NCI-H1105 treated with DMSO at 0.1 percent for 48 hours (cell line): Measurements from ENCODE around the gene TAS1R3.

Experiments used
- DNase-seq: peaks from one replicate; lab custom pipeline; 2025; lab: John Stamatoyannopoulos, UW

TAS1R3 gene

DNA sequence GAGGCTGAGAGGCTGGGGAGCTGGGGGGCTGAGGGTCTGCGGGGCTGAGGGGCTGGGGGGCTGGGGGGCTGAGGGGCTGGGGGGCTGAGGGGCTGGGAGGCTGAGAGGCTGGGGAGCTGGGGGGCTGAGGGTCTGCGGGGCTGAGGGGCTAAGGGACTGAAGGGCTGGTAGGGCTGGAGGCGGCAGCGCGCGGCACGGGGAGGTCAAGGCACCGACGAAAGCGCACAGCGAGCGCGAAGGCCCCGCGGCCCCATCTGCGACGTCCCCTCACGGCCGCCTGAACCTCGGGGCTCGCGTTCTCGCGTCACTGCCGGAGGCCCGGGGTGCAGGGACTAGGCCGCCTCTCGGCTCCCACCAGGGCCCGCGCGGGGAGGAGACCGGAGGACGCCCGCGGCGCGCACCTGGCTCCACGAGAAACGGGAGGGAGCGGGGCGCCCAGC lies 7.0 kb upstream of the TAS1R3 start:
- no peak for DNase-seq

DNA sequence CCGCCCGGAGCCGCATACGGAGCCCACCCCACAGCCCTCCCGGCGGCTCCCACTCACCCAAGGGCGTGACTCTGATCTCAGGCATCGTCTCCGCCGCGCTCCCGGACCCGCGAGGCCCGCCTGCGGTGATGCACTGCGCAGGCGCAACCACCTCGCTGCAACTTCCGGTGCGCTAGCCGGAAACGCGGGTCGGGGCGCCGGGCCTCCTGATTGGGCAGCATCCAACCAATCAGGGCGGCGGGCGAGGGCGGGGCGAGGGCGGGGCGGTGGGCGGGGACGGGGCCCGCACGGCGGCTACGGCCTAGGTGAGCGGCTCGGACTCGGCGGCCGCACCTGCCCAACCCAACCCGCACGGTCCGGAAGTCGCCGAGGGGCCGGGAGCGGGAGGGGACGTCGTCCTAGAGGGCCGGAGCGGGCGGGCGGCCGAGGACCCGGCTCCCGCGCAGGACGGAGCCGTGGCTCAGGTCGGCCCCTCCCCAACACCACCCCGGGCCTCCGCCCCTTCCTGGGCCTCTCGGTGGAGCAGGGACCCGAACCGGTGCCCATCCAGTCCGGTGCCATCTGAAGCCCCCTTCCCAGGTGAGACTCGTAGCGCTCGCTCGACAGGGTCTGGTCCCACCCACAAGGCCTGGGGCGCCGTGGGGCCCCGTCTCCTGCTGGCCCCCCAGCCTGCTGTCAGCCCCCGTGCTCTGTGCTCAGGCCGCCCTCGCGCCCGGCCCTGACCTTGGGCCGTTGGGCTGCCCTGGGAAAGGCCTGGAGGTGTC lies 6.4 kb upstream of the TAS1R3 start, which contains the start of the genes CPTP and INTS11:
TSS of gene CPTP (plus strand) at position 279 of the 764 bp plus-strand sequence. CDS start 2,109 bp downstream, outside the sequence.
TSS of gene INTS11 (minus strand) at position 137 of the 764 bp plus-strand sequence. CDS start at position 85, 52 bp downstream.
- DNase-seq = peak; percentile 89

GRCh38 chr1:1325288-1326074 lies 5.6 kb upstream of the TAS1R3 start:
- no peak for DNase-seq

- no peak for DNase-seq
Observed at GRCh38 chr1:1326075-1326605, 4.9 kb upstream of the TAS1R3 start.

DNA sequence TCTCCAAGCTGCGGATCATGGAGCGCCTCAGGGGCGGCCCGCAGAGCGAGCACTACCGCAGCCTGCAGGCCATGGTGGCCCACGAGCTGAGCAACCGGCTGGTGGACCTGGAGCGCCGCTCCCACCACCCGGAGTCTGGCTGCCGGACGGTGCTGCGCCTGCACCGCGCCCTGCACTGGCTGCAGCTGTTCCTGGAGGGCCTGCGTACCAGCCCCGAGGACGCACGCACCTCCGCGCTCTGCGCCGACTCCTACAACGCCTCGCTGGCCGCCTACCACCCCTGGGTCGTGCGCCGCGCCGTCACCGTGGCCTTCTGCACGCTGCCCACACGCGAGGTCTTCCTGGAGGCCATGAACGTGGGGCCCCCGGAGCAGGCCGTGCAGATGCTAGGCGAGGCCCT lies 3.8 kb upstream of the TAS1R3 start:
- no peak for DNase-seq

DNA sequence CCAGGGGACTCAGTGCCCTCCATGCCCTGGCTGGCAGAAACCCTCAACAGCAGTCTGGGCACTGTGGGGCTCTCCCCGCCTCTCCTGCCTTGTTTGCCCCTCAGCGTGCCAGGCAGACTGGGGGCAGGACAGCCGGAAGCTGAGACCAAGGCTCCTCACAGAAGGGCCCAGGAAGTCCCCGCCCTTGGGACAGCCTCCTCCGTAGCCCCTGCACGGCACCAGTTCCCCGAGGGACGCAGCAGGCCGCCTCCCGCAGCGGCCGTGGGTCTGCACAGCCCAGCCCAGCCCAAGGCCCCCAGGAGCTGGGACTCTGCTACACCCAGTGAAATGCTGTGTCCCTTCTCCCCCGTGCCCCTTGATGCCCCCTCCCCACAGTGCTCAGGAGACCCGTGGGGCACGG lies 2.8 kb upstream of the TAS1R3 start:
- DNase-seq = no peak

GRCh38 chr1:1329304-1330210 lies 1.5 kb upstream of the TAS1R3 start:
- no peak for DNase-seq

GRCh38 chr1:1330366-1331067 lies 563 bp upstream of the TAS1R3 start:
- no peak for DNase-seq

DNA sequence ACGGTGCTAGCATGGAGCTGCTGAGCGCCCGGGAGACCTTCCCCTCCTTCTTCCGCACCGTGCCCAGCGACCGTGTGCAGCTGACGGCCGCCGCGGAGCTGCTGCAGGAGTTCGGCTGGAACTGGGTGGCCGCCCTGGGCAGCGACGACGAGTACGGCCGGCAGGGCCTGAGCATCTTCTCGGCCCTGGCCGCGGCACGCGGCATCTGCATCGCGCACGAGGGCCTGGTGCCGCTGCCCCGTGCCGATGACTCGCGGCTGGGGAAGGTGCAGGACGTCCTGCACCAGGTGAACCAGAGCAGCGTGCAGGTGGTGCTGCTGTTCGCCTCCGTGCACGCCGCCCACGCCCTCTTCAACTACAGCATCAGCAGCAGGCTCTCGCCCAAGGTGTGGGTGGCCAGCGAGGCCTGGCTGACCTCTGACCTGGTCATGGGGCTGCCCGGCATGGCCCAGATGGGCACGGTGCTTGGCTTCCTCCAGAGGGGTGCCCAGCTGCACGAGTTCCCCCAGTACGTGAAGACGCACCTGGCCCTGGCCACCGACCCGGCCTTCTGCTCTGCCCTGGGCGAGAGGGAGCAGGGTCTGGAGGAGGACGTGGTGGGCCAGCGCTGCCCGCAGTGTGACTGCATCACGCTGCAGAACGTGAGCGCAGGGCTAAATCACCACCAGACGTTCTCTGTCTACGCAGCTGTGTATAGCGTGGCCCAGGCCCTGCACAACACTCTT lies 1.1 kb downstream of the TAS1R3 start:
- peak; percentile 6 for DNase-seq

DNA sequence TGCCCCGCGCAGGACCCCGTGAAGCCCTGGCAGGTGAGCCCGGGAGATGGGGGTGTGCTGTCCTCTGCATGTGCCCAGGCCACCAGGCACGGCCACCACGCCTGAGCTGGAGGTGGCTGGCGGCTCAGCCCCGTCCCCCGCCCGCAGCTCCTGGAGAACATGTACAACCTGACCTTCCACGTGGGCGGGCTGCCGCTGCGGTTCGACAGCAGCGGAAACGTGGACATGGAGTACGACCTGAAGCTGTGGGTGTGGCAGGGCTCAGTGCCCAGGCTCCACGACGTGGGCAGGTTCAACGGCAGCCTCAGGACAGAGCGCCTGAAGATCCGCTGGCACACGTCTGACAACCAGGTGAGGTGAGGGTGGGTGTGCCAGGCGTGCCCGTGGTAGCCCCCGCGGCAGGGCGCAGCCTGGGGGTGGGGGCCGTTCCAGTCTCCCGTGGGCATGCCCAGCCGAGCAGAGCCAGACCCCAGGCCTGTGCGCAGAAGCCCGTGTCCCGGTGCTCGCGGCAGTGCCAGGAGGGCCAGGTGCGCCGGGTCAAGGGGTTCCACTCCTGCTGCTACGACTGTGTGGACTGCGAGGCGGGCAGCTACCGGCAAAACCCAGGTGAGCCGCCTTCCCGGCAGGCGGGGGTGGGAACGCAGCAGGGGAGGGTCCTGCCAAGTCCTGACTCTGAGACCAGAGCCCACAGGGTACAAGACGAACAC lies 1.8 kb downstream of the TAS1R3 start:
- DNase-seq = peak; percentile 18

GRCh38 chr1:1333551-1334241 lies 2.6 kb downstream of the TAS1R3 start:
- DNase-seq = no peak

DNA sequence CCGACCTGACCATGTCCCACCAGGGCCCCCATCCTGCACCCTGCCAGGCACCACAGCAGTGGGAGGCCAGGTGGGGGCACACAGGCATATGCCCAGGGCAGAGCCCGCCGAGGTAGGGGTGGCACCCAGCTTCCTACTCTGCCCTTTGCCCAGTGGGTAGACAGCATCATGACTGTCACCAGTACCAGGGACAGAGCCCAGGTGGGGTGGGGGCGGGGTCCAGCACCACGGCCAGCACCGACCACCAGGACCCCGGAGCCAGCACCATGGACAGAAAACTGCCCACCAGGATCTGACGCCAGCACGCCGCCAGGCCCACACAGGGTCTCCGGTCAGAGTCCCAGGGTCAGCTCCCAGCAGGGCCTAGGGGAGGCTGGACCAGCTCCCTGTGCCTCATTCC lies 3.8 kb downstream of the TAS1R3 start:
- DNase-seq = no peak

DNA sequence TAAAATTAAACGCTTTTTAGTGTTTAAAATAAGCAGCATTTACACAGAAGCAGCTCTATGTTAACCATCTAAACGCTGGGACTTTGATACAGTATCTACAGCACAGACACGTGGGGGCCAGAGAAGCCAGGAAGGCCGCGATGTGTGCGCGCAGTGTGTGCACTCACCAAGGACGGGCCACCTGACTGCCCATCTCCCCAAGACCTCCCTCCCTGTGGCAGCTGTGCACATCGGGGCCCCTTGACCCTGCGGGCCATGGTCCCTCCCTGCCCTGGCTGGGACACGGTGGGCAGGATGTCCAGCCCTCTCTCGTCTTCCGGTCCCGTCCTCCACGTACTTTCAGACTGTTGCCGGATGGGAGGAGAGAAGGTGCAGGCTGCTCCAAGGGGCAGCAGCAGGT lies 4.2 kb downstream of the TAS1R3 start:
- no peak for DNase-seq

GRCh38 chr1:1335792-1336248 lies 4.7 kb downstream of the TAS1R3 start:
- no peak for DNase-seq

- no peak for DNase-seq
Observed at GRCh38 chr1:1336446-1336845, 5.4 kb downstream of the TAS1R3 start.

GRCh38 chr1:1336931-1337792 lies 6.1 kb downstream of the TAS1R3 start:
- DNase-seq = no peak

- DNase-seq = no peak
Observed at GRCh38 chr1:1337793-1338147, 6.7 kb downstream of the TAS1R3 start.

DNA sequence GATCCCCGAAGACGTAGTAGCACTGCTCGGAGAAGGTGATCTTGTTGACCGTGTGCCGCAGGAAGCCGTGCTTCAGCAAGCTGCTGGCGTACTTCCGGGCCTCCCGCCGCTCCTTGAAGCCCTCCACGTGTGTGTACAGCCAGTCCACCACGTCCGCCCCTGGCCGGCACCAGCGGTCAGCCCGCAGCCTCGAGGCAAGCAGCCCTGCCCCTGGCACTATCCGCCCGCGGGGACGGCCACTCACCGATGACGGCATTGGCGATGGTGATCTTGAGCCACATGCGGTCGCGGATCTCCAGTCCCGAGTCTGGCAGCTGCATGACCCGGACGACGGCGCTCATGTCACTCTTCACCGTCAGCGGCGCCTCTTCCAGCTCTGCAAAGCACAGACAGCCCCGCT lies 7.2 kb downstream of the TAS1R3 start:
- DNase-seq = no peak
